ENCODE data around the gene KY.

DNA sequence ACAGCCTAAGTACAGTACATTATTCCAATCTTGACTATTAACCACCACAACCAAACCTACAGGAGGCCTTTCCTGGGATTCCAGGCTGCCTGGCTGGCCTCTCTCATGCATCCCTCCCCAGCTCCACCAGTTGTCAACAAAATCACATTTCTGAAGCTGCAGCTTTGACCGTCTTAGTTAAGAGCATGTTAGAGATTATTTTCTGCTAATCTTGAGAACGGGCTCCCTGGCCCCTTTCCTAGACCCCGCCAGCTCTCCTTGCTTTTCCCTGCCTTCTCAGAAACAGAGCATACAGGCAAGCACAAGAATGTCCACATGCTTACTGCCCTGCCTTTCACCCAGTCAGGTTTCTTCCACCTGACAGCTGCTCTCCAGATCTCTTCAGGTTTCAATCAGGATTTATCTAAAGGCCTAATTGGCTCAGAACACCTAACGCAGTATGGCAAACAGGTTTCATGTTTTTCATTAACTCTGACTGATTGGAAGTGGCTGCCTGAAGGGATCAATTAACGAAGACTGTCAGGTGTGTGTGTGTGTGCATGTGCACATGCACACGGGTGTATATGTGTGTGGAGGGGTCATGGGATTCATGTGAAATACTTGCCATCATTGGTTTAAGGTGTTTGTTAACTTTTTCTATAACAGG is 12.3 kb downstream of the KY start:
- TF ChIP-seq, protein P1, sequence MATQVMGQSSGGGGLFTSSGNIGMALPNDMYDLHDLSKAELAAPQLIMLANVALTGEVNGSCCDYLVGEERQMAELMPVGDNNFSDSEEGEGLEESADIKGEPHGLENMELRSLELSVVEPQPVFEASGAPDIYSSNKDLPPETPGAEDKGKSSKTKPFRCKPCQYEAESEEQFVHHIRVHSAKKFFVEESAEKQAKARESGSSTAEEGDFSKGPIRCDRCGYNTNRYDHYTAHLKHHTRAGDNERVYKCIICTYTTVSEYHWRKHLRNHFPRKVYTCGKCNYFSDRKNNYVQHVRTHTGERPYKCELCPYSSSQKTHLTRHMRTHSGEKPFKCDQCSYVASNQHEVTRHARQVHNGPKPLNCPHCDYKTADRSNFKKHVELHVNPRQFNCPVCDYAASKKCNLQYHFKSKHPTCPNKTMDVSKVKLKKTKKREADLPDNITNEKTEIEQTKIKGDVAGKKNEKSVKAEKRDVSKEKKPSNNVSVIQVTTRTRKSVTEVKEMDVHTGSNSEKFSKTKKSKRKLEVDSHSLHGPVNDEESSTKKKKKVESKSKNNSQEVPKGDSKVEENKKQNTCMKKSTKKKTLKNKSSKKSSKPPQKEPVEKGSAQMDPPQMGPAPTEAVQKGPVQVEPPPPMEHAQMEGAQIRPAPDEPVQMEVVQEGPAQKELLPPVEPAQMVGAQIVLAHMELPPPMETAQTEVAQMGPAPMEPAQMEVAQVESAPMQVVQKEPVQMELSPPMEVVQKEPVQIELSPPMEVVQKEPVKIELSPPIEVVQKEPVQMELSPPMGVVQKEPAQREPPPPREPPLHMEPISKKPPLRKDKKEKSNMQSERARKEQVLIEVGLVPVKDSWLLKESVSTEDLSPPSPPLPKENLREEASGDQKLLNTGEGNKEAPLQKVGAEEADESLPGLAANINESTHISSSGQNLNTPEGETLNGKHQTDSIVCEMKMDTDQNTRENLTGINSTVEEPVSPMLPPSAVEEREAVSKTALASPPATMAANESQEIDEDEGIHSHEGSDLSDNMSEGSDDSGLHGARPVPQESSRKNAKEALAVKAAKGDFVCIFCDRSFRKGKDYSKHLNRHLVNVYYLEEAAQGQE (IDR thresholded peaks at IDR 0.05; ENCODE audit: insufficient read depth in 1 of 2, low read depth in 2 of 2, low read length in 2 of 2), result no peak
- TF ChIP-seq SIN3A (IDR thresholded peaks at IDR 0.05; ENCODE audit: borderline replicate concordance, insufficient read depth, low read length), result no peak
- no peak for TF ChIP-seq POLR2AphosphoS5 (IDR thresholded peaks at IDR 0.05; ENCODE audit: low read depth, low read length)
- TF ChIP-seq FOXP2 (optimal IDR thresholded peaks at IDR 0.05; ENCODE audit: borderline replicate concordance, extremely low read depth, extremely low read length, insufficient read depth), result no peak
